ENCODE results near the gene OTOF.

OTOF gene

DNA sequence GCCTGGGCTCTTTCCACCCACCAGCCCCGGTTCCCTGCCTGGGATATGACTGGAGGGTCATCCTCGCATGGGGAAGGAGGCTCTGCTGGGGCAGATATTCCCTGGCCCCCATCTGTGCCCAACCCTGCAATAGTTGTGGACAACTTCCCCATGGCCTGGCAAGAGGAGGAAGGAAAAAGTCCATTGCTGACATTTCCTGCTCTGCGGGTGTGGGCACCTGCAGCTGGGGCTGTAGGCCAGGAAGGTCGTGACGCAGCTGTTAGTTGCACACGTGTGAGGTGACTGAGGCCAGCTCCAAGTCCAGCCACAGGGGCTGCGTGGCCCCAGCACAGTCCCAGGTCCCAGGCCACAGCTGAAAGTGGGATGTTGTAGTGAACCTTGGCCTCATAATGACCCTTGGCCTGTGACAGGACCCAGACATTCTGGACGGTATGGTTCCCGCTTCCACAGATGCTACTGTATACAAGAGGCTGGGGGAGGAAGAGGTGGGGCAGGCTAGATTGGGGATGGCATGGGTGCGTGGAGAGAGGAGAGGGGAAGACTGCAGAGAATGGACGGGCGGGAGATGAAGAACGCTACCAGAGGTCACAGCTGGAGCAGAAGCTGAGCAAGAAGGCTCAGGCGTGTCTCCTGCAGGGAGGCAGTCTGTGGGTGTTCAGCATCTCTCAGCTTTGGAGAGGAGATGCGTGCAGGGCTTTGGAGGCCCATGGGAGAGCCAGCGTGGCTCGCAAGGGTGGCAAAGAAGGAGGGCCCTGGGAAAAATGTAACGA, 22.1 kb downstream of the OTOF start:
- in situ Hi-C loops (cut with MboI; ENCODE audit: low sequenced_read_pairs), result loop anchor here (25.0 kb wide), 1 partner anchor 494 kb away; no protein-coding TSS in a partner anchor

DNA sequence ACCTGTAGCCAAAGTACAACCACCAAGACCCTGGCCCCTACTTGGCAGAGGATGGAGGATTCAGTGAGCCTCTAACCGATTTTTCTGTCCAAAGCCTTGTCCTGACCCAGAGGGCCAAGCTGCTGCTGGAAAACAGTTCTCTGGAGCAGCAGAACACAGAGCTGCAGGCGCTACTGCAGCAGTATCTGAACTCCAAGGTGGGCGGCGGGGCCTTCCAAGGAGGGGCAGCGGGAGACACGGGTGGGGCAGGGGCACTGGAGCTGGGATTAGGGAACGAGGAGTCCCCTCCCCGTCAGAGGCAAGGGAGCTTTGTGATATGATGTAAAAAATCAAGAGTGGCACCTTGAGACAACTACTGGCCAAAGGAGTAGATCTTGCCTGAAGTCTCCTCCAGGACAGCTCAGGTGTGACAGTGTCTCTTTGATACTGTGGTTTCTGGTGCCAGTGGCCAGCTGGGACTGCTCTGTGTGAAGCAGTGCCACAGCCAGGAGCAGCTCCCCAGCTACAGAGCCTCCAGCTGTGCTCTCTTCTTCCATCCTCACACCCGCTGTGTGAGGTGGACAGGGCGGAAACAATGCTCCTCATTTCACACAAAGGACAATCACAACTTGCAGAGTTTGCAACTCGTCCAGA, 22.8 kb downstream of the OTOF start:
- in situ Hi-C loops (cut with MboI; ENCODE audit: low sequenced_read_pairs), result loop anchor here (25.0 kb wide), 1 partner anchor 493 kb away; no protein-coding TSS in a partner anchor

- in situ Hi-C loops (cut with MboI; ENCODE audit: low sequenced_read_pairs), result loop anchor here (25.0 kb wide), 1 partner anchor 492 kb away; no protein-coding TSS in a partner anchor
These were observed 23.3 kb downstream of the OTOF start for GRCh38 chr2:26454561-26455001.

- in situ Hi-C loops (cut with MboI; ENCODE audit: low sequenced_read_pairs), result loop anchor here (25.0 kb wide), 1 partner anchor 491 kb away; no protein-coding TSS in a partner anchor
These were observed 24.2 kb downstream of the OTOF start for GRCh38 chr2:26453421-26454329.

DNA sequence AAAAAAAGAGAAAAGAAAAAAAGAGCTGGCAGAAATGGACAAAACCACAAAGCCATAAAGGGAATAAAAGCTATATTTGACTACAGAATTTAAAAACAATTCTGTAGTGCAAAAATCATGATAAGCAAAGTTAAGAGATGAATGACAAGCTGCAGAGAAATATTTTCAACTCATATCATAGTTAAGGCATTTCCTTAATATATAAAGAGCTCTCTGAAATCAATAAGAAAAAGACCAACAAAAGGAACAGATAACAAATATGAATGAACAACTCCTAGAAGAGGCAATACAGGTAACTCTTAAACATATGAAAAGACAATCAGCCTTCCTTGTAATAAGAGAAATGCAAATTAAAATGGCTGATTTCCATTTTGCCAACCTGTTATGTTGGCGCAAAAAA, 26.2 kb downstream of the OTOF start:
- in situ Hi-C loops (cut with MboI; ENCODE audit: low sequenced_read_pairs), result loop anchor here (25.0 kb wide), 1 partner anchor 489 kb away; no protein-coding TSS in a partner anchor

GRCh38 chr2:26450031-26450635, 27.8 kb downstream of the OTOF start:
- in situ Hi-C loops (cut with MboI; ENCODE audit: low sequenced_read_pairs), result loop anchor here (25.0 kb wide), 1 partner anchor 488 kb away; no protein-coding TSS in a partner anchor

DNA sequence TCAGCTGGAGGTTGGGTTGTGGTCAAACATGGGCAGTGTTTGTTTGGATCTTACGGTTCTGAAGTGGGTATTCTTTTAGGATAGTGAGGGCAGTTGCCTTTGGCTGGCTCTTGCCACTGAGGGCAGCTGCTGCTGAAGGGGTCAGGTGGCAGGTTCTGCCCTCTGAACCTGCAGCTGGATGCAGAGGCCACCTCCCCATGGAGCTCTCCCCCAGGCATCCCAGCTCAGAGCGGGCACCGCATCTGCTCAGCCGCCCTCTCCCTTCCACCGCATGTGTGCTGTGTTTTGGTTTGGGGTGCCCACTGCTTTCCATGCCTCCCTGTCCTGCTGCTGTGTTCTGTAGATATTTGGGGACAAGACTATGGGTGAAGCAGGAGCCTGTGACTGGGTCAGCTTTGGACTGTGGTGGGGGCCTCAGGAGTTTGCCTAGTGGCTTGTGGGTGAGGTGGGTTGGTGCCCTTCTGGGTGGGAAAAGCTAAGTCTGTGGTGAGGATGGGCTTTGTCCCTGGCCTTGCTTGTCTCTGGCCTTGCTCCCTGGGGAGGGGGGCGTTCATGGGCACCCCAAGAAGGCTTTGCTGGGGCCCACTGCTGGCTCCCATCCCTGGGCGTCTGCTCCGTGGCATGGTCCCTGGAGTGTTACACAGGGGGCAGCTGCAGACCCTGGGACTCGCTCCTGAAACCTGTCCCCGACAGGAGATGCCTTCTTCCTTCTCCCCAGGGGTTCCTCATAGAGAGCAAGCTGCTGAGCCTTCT, 28.5 kb downstream of the OTOF start:
- in situ Hi-C loops (cut with MboI; ENCODE audit: low sequenced_read_pairs), result loop anchor here (25.0 kb wide), 1 partner anchor 487 kb away; no protein-coding TSS in a partner anchor

DNA sequence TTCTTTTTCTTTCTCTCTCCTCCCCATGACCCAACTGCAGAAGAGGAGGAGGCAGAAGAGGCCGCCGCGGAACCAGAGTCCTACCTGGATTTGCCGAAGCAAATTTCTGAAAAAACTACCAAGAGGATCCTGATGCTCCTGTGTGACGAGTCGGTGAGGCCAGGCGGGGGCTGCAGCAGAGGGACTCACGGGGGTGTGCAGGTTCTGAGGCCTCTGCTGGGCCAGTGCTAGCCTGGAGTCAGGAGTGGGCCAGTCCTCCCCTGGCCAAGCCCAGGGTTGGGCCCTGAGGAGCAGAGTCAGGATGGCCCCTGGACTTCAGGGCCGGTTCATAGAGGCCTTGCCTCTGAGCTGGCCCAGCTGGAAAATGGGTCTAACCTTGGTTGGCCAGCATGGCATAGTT, 29.3 kb downstream of the OTOF start:
- in situ Hi-C loops (cut with MboI; ENCODE audit: low sequenced_read_pairs), result no loop called here

- in situ Hi-C loops (cut with MboI; ENCODE audit: low sequenced_read_pairs), result no loop called here
These were observed 33.7 kb downstream of the OTOF start for GRCh38 chr2:26444236-26444635.

DNA sequence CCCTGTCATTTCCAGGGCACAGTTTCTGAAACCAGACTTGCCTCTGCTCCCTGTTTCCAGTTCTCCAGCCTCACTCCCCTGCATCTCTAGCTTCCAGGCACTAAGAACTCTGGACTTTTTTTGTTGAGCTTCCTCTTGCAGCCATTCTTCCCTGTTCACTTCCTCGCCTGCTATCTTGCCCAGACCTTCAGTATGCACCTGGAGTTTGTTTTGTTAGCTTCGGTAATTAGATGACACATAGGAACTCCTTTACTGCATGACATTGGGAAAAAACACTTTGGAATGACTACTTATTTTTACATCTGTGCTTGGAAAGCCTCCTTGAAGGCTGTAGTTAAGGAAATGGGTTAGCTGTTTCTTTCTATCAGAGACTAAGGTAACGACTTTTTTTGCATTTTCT, 35.2 kb downstream of the OTOF start:
- in situ Hi-C loops (cut with MboI; ENCODE audit: low sequenced_read_pairs), result no loop called here

GRCh38 chr2:26442301-26442700, 35.6 kb downstream of the OTOF start:
- in situ Hi-C loops (cut with MboI; ENCODE audit: low sequenced_read_pairs), result no loop called here

- in situ Hi-C loops (cut with MboI; ENCODE audit: low sequenced_read_pairs), result no loop called here
These were observed 39.0 kb downstream of the OTOF start for GRCh38 chr2:26438926-26439325.

GRCh38 chr2:26438526-26438925, 39.4 kb downstream of the OTOF start:
- in situ Hi-C loops (cut with MboI; ENCODE audit: low sequenced_read_pairs), result no loop called here

- in situ Hi-C loops (cut with MboI; ENCODE audit: low sequenced_read_pairs), result no loop called here
These were observed 42.8 kb downstream of the OTOF start for GRCh38 chr2:26435106-26435505.

GRCh38 chr2:26432859-26433258, 45.1 kb downstream of the OTOF start:
- in situ Hi-C loops (cut with MboI; ENCODE audit: low sequenced_read_pairs), result no loop called here

DNA sequence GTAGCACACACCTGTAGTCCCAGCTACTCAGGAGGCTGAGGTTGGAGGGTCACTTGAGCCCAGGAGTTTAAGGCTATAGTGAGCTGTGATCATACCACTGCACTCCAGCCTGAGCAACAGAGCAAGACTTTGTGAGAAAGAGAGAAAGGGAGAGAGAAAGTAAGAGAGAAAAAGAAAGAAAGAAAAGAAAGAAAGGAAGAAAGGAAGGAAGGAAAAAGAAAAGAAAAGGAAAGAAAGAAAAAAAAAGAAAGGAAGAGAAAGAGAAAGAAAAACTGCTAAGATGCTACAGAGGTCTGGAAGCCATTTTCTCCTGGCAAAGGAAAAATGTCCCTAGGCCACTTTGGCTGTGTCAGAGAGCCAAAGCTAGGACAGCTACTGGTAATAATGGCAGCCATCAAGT, 45.6 kb downstream of the OTOF start:
- in situ Hi-C loops (cut with MboI; ENCODE audit: low sequenced_read_pairs), result no loop called here

DNA sequence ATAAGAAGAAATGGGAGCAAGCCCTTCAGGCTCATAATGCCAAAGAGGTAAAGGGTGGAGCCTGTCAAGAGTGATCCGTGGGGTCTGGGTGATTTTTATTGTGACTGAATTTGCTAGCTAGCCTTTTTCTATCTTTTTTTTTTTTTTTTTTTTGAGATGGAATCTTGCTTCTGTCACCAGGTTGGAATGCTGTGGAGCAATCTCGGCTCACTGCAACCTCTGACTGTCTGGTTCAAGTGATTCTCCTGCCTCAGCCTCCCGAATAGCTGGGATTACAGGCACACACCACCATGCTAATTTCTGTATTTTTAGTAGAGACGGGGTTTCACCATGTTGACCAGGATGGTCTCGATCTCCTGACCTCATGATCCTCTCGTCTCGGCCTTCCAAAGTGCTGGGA, 47.1 kb downstream of the OTOF start:
- in situ Hi-C loops (cut with MboI; ENCODE audit: low sequenced_read_pairs), result no loop called here

DNA sequence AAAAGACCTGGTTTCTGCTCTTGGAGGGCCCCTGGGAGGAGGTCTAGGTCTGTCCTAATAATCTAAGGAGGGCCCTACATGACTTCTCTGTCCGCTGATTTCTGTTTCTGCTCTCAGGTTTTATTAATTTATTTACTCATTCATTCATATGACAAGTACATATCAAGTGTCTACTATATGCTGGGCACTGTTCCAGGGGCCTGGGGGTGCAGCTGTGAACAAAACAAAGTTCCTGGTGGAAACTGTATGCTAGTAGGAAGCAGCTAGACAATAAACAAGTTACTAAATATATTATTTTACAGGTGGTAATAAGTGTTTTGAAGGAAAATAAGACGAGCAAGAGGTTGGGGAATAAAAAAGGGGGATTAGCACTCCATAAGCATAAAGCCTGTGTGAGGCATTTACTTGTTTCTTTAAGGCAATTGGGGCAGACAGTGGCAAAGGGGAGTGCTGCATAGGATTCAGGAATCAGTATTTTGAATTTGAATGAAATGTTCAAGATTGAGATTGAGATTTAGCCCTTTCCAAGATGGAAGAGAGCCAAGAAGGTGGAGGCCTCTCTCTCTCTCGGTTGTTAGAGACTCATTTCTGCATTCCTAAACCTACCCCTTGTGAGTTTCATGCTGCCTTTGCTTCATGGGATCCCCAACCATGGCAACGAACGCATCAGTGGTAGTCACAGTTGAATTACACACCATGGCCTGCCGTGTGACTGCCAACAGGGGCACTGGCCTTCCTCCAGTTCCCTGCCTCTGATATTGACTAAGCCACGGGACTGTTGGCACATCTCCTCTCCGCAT, 47.9 kb downstream of the OTOF start:
- in situ Hi-C loops (cut with MboI; ENCODE audit: low sequenced_read_pairs), result no loop called here

DNA sequence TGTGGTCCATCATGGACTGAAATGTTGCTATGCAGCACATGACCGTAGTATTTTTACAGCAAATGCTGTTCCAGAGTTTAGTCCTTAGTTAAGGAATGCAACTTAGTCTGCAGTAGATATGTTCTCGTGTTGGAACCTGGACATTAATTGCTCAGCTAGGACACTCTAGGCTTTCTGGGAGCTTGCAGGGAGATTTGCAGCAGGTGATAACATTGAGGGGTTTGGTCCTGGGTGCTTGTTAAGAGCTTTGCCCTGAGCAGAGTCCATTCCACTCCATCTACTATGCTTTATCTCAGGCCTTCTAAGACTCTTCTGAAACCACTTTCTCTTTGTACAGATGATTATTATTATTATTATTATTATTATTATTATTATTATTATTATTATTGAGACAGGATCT, 49.1 kb downstream of the OTOF start:
- in situ Hi-C loops (cut with MboI; ENCODE audit: low sequenced_read_pairs), result no loop called here

All from HL-60/S4 treated with phorbol 12-myristate 13-acetate at 8.2 ng/mL for 4 days and 3 days (cell line).